ENCODE data around the gene CHST15.

GRCh38 chr10:124020981-124021815 is 72.2 kb downstream of the CHST15 start:
- TF ChIP-seq, protein P1, sequence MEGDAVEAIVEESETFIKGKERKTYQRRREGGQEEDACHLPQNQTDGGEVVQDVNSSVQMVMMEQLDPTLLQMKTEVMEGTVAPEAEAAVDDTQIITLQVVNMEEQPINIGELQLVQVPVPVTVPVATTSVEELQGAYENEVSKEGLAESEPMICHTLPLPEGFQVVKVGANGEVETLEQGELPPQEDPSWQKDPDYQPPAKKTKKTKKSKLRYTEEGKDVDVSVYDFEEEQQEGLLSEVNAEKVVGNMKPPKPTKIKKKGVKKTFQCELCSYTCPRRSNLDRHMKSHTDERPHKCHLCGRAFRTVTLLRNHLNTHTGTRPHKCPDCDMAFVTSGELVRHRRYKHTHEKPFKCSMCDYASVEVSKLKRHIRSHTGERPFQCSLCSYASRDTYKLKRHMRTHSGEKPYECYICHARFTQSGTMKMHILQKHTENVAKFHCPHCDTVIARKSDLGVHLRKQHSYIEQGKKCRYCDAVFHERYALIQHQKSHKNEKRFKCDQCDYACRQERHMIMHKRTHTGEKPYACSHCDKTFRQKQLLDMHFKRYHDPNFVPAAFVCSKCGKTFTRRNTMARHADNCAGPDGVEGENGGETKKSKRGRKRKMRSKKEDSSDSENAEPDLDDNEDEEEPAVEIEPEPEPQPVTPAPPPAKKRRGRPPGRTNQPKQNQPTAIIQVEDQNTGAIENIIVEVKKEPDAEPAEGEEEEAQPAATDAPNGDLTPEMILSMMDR (IDR thresholded peaks at IDR 0.05), result no peak
- no peak for TF ChIP-seq POLR2A (IDR thresholded peaks at IDR 0.05)

Measured in sigmoid colon (tissue), 3 donors.